ENCODE data around the gene CTPS2. TPM values are rescaled to one million over a fixed set of nuclear protein-coding genes. Genes with fewer than 3 reads are reported as not detected.
"Not testable (repeated sequence)": the region's sequence is repeated elsewhere in the genome, so short reads cannot be mapped to it uniquely, and the experiment has no call there.

Gene CTPS2
- 10.7 TPM for total RNA-seq
- long read RNA-seq, transcript CTPS2-201 (19 exons, 3,629 nt) = major isoform, 6 of 11 reads
- long read RNA-seq, partial matches to known transcripts = 0 of 11 reads
- long read RNA-seq, other reads (novel, unspliced or antisense) = 5 of 11 reads

GRCh38 chrX:16712548-16713155, at the start of gene CTPS2:
TSS of gene CTPS2 (minus strand) at chrX:16712669. CDS start at chrX:16702902, 9,767 bp downstream.
- DNase-seq (peak; percentile 85), ATAC-seq (peak; percentile 97)
- Histone ChIP-seq H3K27me3 (no peaks in the 10 kb centered on the region), H3K4me1 (no peaks in the 10 kb centered on the region), H3K9me3 (no peaks in the 10 kb centered on the region), H3K4me3 (peak within 1 kb of the TSS; percentile 64), H3K36me3 (no peaks in the 10 kb centered on the region), H3K27ac (peak within 1 kb of the TSS; percentile 81)
- TF ChIP-seq CTCF (IDR thresholded peaks at IDR 0.05) = peak; percentile 10
- intact Hi-C loops (cut with DNase I) = no loop called here

GRCh38 chrX:16761500-16761899, 49.0 kb upstream of the CTPS2 start:
- H3K9me3 ChIP-seq; H3K27me3 ChIP-seq; DNase-seq; H3K4me3 ChIP-seq; ATAC-seq; H3K4me1 ChIP-seq; intact Hi-C loops (cut with DNase I); H3K27ac ChIP-seq: not testable (repeated sequence)
- H3K36me3 ChIP-seq = peaks cover 20% of the 10 kb centered on the region

- Histone ChIP-seq H3K27ac (no peak overlapping the region), H3K27me3 (no peaks in the 10 kb centered on the region), H3K36me3 (peaks cover 39% of the 10 kb centered on the region), H3K4me3 (no peak overlapping the region), H3K9me3 (no peaks in the 10 kb centered on the region), H3K4me1 (no peaks in the 10 kb centered on the region)
- TF ChIP-seq CTCF (IDR thresholded peaks at IDR 0.05) = no peak
- intact Hi-C loops (cut with DNase I) = no loop called here
- DNase-seq (no peak), ATAC-seq (no peak)
These were observed 44.3 kb upstream of the CTPS2 start for GRCh38 chrX:16756724-16757123.

- DNase-seq (no peak), ATAC-seq (no peak)
- Histone ChIP-seq H3K9me3 (no peaks in the 10 kb centered on the region), H3K27ac (no peak overlapping the region), H3K4me3 (no peak overlapping the region), H3K4me1 (no peaks in the 10 kb centered on the region), H3K27me3 (no peaks in the 10 kb centered on the region), H3K36me3 (peaks cover 39% of the 10 kb centered on the region)
- intact Hi-C loops (cut with DNase I) = no loop called here
- no peak for TF ChIP-seq CTCF (IDR thresholded peaks at IDR 0.05)
These were observed 41.5 kb upstream of the CTPS2 start for GRCh38 chrX:16754019-16754418.

- peaks cover 9% of the 10 kb centered on the region for H3K36me3 ChIP-seq
These were observed 37.7 kb upstream of the CTPS2 start for GRCh38 chrX:16750136-16750535.

More at GRCh38 chrX:16750136-16750535, 37.7 kb upstream of the CTPS2 start:
- ATAC-seq (no peak), DNase-seq (no peak)
- Histone ChIP-seq H3K27me3 (no peaks in the 10 kb centered on the region), H3K27ac (no peak overlapping the region), H3K4me1 (no peaks in the 10 kb centered on the region), H3K9me3 (no peaks in the 10 kb centered on the region), H3K4me3 (no peak overlapping the region)
- no peak for TF ChIP-seq CTCF (IDR thresholded peaks at IDR 0.05)
- intact Hi-C loops (cut with DNase I) = no loop called here
